SK-N-SH (cell line): Measurements from ENCODE around the gene WARS2.

Experiments used
- EP300 ChIP-seq, 2 experiments: IDR thresholded peaks; 2 replicates each; pipeline versions ENCODE4 v1.4.0 to v1.6.1; 2012; ENCODE audit warnings: borderline replicate concordance in 1 of 2, low read depth in 1 of 2, low read length in 1 of 2
- EZH2phosphoT487 ChIP-seq: fragments of 200-600 bp; sonication (generic); IDR thresholded peaks from 2 replicates; pipeline ENCODE4 v1.6.1; 2017; ENCODE audit warnings: low read depth, mixed run types, mild to moderate bottlenecking, antibody characterized with exemption, moderate library complexity, borderline replicate concordance
- JUND ChIP-seq: IDR thresholded peaks from 2 replicates; pipeline ENCODE4 v1.4.0; 2012
- MAX ChIP-seq: IDR thresholded peaks from 2 replicates; pipeline ENCODE4 v1.4.0; 2012; ENCODE audit warnings: low read depth
- NFIC ChIP-seq: IDR thresholded peaks from 2 replicates; pipeline ENCODE4 v1.4.0; 2012; ENCODE audit warnings: borderline replicate concordance
- POLR2AphosphoS5 ChIP-seq: IDR thresholded peaks from 2 replicates; pipeline ENCODE4 v1.6.1; 2012; ENCODE audit warnings: low read depth, low read length
- RCOR1 ChIP-seq: fragments of 150-350 bp; IDR thresholded peaks from 2 replicates; pipeline ENCODE4 v1.6.1; 2017; ENCODE audit warnings: antibody characterized with exemption, low read length
- RFX5 ChIP-seq: IDR thresholded peaks from 2 replicates; pipeline ENCODE4 v1.6.1; 2012; ENCODE audit warnings: mild to moderate bottlenecking, improper control_type of control experiment, low read length
- TAF1 ChIP-seq: IDR thresholded peaks from 2 replicates; pipeline ENCODE4 v1.6.1; 2012; ENCODE audit warnings: low read depth, mild to moderate bottlenecking, low read length, moderate library complexity, borderline replicate concordance
- TF ChIP-seq, protein P1 (sequence below): fragments of 200-600 bp; sonication (generic); IDR thresholded peaks from 2 replicates; pipeline ENCODE4 v1.6.1; 2017; ENCODE audit warnings: antibody characterized with exemption, mild to moderate bottlenecking, moderate library complexity
- TF ChIP-seq, protein P2 (sequence below): fragments of 150-350 bp; IDR thresholded peaks from 2 replicates; pipeline ENCODE4 v1.6.1; 2017; ENCODE audit warnings: antibody characterized with exemption, low read length, low read depth, borderline replicate concordance

DNA sequence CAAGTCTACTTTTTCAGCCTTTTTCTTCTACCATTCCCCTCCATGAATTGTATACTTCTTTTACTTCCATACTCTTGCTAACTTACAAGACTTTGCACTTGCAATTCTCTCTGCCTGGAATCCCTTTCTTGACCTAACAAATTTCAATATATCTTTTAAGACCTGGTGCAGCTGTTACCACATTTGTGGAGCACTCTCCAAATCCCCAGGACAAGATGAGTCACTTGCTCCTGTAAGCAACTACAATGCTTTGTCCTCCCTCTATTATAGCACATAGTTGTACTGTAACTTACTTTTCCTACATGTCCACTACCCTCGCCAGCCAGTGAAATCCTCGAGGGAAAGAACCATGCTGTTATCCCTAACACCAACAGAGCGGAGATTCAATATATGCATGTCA, 43.1 kb downstream of the WARS2 start:
- TF ChIP-seq TAF1: no peak
- TF ChIP-seq POLR2AphosphoS5: no peak
- no peak for TF ChIP-seq JUND
- TF ChIP-seq, protein P1, sequence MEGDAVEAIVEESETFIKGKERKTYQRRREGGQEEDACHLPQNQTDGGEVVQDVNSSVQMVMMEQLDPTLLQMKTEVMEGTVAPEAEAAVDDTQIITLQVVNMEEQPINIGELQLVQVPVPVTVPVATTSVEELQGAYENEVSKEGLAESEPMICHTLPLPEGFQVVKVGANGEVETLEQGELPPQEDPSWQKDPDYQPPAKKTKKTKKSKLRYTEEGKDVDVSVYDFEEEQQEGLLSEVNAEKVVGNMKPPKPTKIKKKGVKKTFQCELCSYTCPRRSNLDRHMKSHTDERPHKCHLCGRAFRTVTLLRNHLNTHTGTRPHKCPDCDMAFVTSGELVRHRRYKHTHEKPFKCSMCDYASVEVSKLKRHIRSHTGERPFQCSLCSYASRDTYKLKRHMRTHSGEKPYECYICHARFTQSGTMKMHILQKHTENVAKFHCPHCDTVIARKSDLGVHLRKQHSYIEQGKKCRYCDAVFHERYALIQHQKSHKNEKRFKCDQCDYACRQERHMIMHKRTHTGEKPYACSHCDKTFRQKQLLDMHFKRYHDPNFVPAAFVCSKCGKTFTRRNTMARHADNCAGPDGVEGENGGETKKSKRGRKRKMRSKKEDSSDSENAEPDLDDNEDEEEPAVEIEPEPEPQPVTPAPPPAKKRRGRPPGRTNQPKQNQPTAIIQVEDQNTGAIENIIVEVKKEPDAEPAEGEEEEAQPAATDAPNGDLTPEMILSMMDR: no peak
- TF ChIP-seq RCOR1: no peak
- TF ChIP-seq EP300 (IDR thresholded peaks at IDR 0.05; ENCODE audit: borderline replicate concordance in 1 of 2, low read depth in 1 of 2, low read length in 1 of 2): no peak
- no peak for TF ChIP-seq RFX5
- TF ChIP-seq, protein P2, sequence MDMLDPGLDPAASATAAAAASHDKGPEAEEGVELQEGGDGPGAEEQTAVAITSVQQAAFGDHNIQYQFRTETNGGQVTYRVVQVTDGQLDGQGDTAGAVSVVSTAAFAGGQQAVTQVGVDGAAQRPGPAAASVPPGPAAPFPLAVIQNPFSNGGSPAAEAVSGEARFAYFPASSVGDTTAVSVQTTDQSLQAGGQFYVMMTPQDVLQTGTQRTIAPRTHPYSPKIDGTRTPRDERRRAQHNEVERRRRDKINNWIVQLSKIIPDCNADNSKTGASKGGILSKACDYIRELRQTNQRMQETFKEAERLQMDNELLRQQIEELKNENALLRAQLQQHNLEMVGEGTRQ: no peak
- no peak for TF ChIP-seq NFIC
- no peak for TF ChIP-seq EZH2phosphoT487
- TF ChIP-seq MAX: no peak
